Heart left ventricle (tissue), 16 donors: ENCODE data around the gene FLNA. TPM values are rescaled to one million over a fixed set of nuclear protein-coding genes. Genes with fewer than 3 reads are reported as not detected.

Source experiments
- ATAC-seq, 4 donors: fragments of 200-7000 bp; cut with Tn5 transposase; one replicate each; pipeline ENCODE4 v1.9.1; 2020 to 2022; ENCODE audit warnings: moderate library complexity in 4 of 4, mild to moderate bottlenecking in 3 of 4, moderate number of reproducible peaks in 1 of 4
- DNase-seq, 5 donors: peaks; one replicate each; pipeline ENCODE4 v3.0.0-alpha.2; 2020
- H3K27ac ChIP-seq, 12 donors: fragments of 200-600 bp; sonication (generic) in 4 of 12; one replicate each; pipeline versions ENCODE4 v1.5.0 to v1.8.0; 2016 to 2022; ENCODE audit warnings: mild to moderate bottlenecking in 2 of 12
- H3K27me3 ChIP-seq, 9 donors: fragments of 200-600 bp; sonication (generic) in 2 of 9; one replicate each; pipeline versions ENCODE4 v1.5.1 to v1.8.0; 2016 to 2022; ENCODE audit warnings: mild to moderate bottlenecking in 3 of 9
- H3K36me3 ChIP-seq, 9 donors: fragments of 200-600 bp; sonication (generic) in 2 of 9; one replicate each; pipeline versions ENCODE4 v1.5.0 to v1.8.0; 2018 to 2022; ENCODE audit warnings: mild to moderate bottlenecking in 2 of 9
- H3K4me1 ChIP-seq, 12 donors: fragments of 200-600 bp; sonication (generic) in 4 of 12; one replicate each; pipeline versions ENCODE4 v1.5.0 to v1.8.0; 2016 to 2022; ENCODE audit warnings: mild to moderate bottlenecking in 3 of 12
- H3K4me3 ChIP-seq, 12 donors: fragments of 200-600 bp; sonication (generic) in 4 of 12; one replicate each; pipeline versions ENCODE4 v1.5.0 to v1.8.0; 2017 to 2022; ENCODE audit warnings: mild to moderate bottlenecking in 9 of 12, moderate library complexity in 4 of 12
- H3K9me3 ChIP-seq, 12 donors: fragments of 200-600 bp; sonication (generic) in 4 of 12; one replicate each; pipeline versions ENCODE4 v1.5.0 to v1.8.0; 2016 to 2022; ENCODE audit warnings: mild to moderate bottlenecking in 1 of 12
- CTCF ChIP-seq, 12 donors: fragments of 200-600 bp; sonication (generic) in 4 of 12; IDR thresholded peaks; one replicate each; pipeline versions ENCODE4 v1.5.0 to v1.8.0; 2018 to 2022; ENCODE audit warnings: antibody characterized with exemption in 12 of 12, mild to moderate bottlenecking in 5 of 12
- POLR2A ChIP-seq, 2 donors: fragments of 450-650 bp; IDR thresholded peaks; one replicate each; pipeline ENCODE4 v1.6.1; 2017; ENCODE audit warnings: antibody characterized with exemption in 2 of 2, mild to moderate bottlenecking in 2 of 2, moderate library complexity in 2 of 2
- WGBS, 4 donors: extraction: QIAGEN DNeasy Blood & Tissue Kit in 2 of 4; methylation state at CpG; one replicate each; pipeline versions ENCODE4 v1.1.5 to v1.1.7; 2013 to 2018; 5-methylcytosine and 5-hydroxymethylcytosine counted together
- intact Hi-C, 10 donors: fragments of 100-400 bp; cut with DNase I; formaldehyde crosslinking; loops; one replicate each; pipeline versions ENCODE4 v1.11.1 to v1.14.2; 2022
- polyA plus RNA-seq, 2 donors: library from polyadenylated mRNA; stranded (reverse); fragments of 200-250 nt; gene quantifications; one replicate each; pipeline ENCODE4 v1.2.3, GENCODE V29; 2013
- total RNA-seq, 9 donors: library from RNA; depleted of rRNA in 2 of 9; stranded (reverse); fragments of >200 nt in 2 of 9; fragmentation: NEBNext Ultra II Directional in 3 of 9; extraction: Animal tissue kit (Norgen Biotek cat#: 25700) in 3 of 9; gene quantifications; one replicate each; pipeline versions ENCODE4 v1.1.0 to v1.2.4, GENCODE V29; 2016 to 2023
- donor health status: ischemic (EF 13 %, LVEDD 7.1; RV severe dilation, severe dysfunction).
- donor health status: healthy with polysubstance abuse.
- donor health status: DM: no; HTN: yes; CAD: no.
- donor health status: DM: no; HTN: no; CAD: no.
- donor health status: ischemic (EF 25% LVEDD 6.9; RV normal size, moderate dysfunction).
- donor health status: ischemic (EF 25% LVEDD 5.7; RV mildly dilated, moderate dysfunction).
- donor health status: healthy.
- donor health status: DM: yes; HTN: yes; CAD: no.
- donor health status: ischemic (EF 35%, LVEDD 5.7; RV mildly dilated, moderate dysfunction).
- donor health status: nonischemic (EF 11% LVEDD 7.7; RV severe dilation, severe dysfunction).
- donor health status: DM: yes; HTN: yes; CAD: no.
- donor health status: PGD.
- donor health status: ischemic (EF 29% LVEDD 5.4; RV normal size, mild dysfunction).
- donor health status: nonischemic (EF 23%, LVEDD 6.1; RV moderate dilation, normal function).

The FLNA gene
- total and polyA plus RNA-seq, 11 donors: 155 to 465 (median 234) TPM

- Histone ChIP-seq H3K9me3 (no peaks in the 10 kb centered on the region), H3K4me3 (no peak overlapping the region), H3K4me1 (peaks cover 0 to 33% (median 10%) of the 10 kb centered on the region in 12 donors), H3K27ac (peak overlapping the region in 4 of 12 donors; percentile 14 to 76 (median 22)), H3K27me3 (no peaks in the 10 kb centered on the region), H3K36me3 (peaks cover 2 to 100% (median 96%) of the 10 kb centered on the region in 9 donors)
- ATAC-seq (no peak), DNase-seq (no peak)
- TF ChIP-seq CTCF (IDR thresholded peaks at IDR 0.05): no peak
- TF ChIP-seq POLR2A (IDR thresholded peaks at IDR 0.05): no peak
- intact Hi-C loops: no loop called here
- 82 to 85% (median 84%) methylated on average over 18 to 30 of the region's 30 CpGs for WGBS, 4 donors
Measured at GRCh38 chrX:154362085-154362742, 12.2 kb downstream of the FLNA start.

GRCh38 chrX:154360155-154360713 lies 14.2 kb downstream of the FLNA start:
- peak overlapping the region in 4 of 12 donors; percentile 12 to 76 (median 43) for H3K27ac ChIP-seq
- ATAC-seq: peak in 2 of 4 donors; percentile 4 to 10

GRCh38 chrX:154359362-154360154 lies 14.9 kb downstream of the FLNA start:
- whole genome bisulfite sequencing, 4 donors: 82 to 88% (median 84%) methylated on average over 23 to 41 of the region's 41 CpGs
- Histone ChIP-seq H3K4me3 (no peak overlapping the region), H3K27ac (peak overlapping the region in 5 of 12 donors; percentile 12 to 76 (median 26)), H3K4me1 (peaks cover 0 to 17% (median 0%) of the 10 kb centered on the region in 12 donors), H3K9me3 (no peaks in the 10 kb centered on the region), H3K27me3 (no peaks in the 10 kb centered on the region), H3K36me3 (peaks cover 0 to 99% (median 94%) of the 10 kb centered on the region in 9 donors)
- intact Hi-C loops: no loop called here
- DNase-seq (no peak), ATAC-seq (no peak)
- TF ChIP-seq POLR2A (IDR thresholded peaks at IDR 0.05) (no peak), CTCF (IDR thresholded peaks at IDR 0.05) (no peak)

More at GRCh38 chrX:154360155-154360713, 14.2 kb downstream of the FLNA start:
- H3K36me3 ChIP-seq: peaks cover 0 to 99% (median 94%) of the 10 kb centered on the region in 9 donors
- H3K27me3 ChIP-seq: no peaks in the 10 kb centered on the region
- DNase-seq: no peak
- peaks cover 0 to 17% (median 0%) of the 10 kb centered on the region in 12 donors for H3K4me1 ChIP-seq
- H3K9me3 ChIP-seq: no peaks in the 10 kb centered on the region
- TF ChIP-seq CTCF (IDR thresholded peaks at IDR 0.05) (no peak), POLR2A (IDR thresholded peaks at IDR 0.05) (no peak)
- no peak overlapping the region for H3K4me3 ChIP-seq
- intact Hi-C loops: no loop called here
- WGBS, 4 donors: 69 to 89% (median 74%) methylated on average over 26 to 34 of the region's 34 CpGs

- no peaks in the 10 kb centered on the region for H3K9me3 ChIP-seq
- intact Hi-C loops: no loop called here
- WGBS, 4 donors: 54 to 76% (median 69%) methylated on average over 6 of the region's 6 CpGs
- H3K36me3 ChIP-seq: peaks cover 0 to 99% (median 94%) of the 10 kb centered on the region in 9 donors
- H3K4me3 ChIP-seq: no peak overlapping the region
- ATAC-seq (no peak), DNase-seq (no peak)
- peak overlapping the region in 5 of 12 donors; percentile 12 to 76 (median 26) for H3K27ac ChIP-seq
- TF ChIP-seq POLR2A (IDR thresholded peaks at IDR 0.05) (no peak), CTCF (IDR thresholded peaks at IDR 0.05) (no peak)
- H3K4me1 ChIP-seq: peaks cover 0 to 17% (median 0%) of the 10 kb centered on the region in 12 donors
- no peaks in the 10 kb centered on the region for H3K27me3 ChIP-seq
Measured at GRCh38 chrX:154358829-154359228, 15.6 kb downstream of the FLNA start.
